Measurements from ENCODE around the gene KIFC3. TPM values are rescaled to one million over a fixed set of nuclear protein-coding genes. Genes with fewer than 3 reads are reported as not detected.

Gene KIFC3, protein sequence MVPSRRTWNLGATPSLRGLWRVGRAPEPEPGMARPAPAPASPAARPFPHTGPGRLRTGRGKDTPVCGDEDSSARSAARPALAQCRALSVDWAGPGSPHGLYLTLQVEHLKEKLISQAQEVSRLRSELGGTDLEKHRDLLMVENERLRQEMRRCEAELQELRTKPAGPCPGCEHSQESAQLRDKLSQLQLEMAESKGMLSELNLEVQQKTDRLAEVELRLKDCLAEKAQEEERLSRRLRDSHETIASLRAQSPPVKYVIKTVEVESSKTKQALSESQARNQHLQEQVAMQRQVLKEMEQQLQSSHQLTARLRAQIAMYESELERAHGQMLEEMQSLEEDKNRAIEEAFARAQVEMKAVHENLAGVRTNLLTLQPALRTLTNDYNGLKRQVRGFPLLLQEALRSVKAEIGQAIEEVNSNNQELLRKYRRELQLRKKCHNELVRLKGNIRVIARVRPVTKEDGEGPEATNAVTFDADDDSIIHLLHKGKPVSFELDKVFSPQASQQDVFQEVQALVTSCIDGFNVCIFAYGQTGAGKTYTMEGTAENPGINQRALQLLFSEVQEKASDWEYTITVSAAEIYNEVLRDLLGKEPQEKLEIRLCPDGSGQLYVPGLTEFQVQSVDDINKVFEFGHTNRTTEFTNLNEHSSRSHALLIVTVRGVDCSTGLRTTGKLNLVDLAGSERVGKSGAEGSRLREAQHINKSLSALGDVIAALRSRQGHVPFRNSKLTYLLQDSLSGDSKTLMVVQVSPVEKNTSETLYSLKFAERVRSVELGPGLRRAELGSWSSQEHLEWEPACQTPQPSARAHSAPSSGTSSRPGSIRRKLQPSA
- total RNA-seq (2022; extraction: Qiagen RNA extraction; ENCODE audit: low read depth): 103 to 185 TPM (median 173 TPM) in 5 replicates

DNA sequence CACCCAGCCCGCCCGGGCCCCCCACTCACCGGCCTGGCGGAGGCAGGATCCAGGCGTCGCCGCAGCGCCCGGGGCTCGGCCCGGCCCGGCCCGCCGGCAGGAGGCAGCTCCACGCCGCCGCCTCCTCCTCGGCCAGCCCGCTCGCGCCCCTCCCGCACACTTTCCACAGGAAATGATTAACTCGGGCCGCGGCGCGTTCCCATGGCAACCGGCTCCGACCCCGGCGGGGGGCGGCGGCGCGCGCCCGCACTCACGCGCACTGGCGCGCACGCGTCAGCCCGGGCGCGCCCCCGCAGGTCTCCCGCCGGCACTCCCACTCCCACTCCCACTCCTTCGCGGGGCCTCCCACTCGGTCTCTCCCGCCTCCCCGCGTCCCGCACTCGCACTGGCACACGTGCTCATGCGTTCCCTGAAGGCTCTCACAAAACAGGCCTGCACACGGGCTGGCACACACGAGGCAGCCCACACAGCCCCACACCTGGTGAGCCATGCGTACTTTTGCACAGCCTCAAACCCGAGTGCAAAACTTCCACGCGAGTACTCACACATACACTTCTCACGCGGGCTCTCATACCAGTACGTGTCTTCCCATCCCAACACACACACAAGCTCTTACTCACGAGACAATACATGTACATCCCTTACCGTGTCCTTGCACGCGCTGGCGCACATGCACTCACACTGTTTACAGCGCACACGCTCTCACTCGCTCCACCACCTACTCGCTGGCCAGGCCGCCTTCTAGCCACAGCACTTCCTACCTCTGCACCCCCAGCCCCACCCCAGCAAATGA lies at the start of gene KIFC3:
Gene KIFC3 (minus strand): TSS at position 151 of the 793 bp plus-strand sequence. CDS start 4,248 bp downstream, outside the sequence.

DNA sequence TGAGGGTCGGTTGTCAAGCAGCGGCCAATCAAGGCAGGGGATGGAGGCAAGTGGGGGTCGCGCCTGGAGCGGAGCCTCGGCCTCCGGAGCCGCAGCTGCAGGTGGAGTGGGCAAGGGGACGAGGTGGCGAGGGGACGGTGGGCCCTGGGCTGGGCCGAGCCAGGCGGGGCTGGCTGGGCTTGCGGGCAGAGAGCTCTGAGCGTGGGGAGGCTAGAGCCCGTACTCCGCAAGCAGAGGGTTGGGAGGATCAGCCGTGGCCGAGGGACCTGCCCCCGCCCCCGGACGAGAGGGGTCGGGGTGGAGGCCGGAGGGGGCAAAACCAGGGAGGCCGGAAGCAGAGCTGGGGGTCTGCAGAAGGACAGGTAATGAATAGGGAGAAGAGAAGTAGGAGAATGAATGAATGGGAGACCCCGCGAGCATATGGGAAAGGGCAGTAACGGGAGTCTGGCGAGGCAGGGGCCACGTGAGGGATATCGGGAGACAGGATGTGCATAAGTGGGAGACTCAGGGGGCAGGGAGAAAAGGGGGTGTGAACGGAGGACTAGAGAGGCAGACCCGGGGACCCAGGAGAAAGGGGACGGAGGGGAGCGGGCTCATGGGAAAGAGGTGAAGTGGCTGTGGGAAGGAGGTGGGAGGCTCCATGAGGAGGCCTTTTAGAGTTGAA lies 66.4 kb downstream of the KIFC3 start, which contains the start of gene KATNB1:
Gene KATNB1 (plus strand): TSS at position 16 of the 664 bp plus-strand sequence. CDS start 1,474 bp downstream, outside the sequence.

Other genes with a start within 250 kb of the KIFC3 start
- 101 to 249 TPM (median 188 TPM) in 5 replicates for gene ADGRG1, start 173.9 kb downstream of the KIFC3 start, total RNA-seq (2022; extraction: Qiagen RNA extraction; ENCODE audit: low read depth)
- gene ADGRG3, start 134.2 kb downstream of the KIFC3 start, total RNA-seq (2022; extraction: Qiagen RNA extraction; ENCODE audit: low read depth): 0.37 to 0.57 TPM (median 0.49 TPM) in 5 replicates
- 0.19 to 0.48 TPM in 2 of 5 replicates, not detected in the others for gene DRC7, start 107.7 kb downstream of the KIFC3 start, total RNA-seq (2022; extraction: Qiagen RNA extraction; ENCODE audit: low read depth)
- gene KATNB1, start 66.7 kb downstream of the KIFC3 start, total RNA-seq (2022; extraction: Qiagen RNA extraction; ENCODE audit: low read depth): 13.5 to 19.6 TPM (median 18.0 TPM) in 5 replicates
- 0.22 to 0.33 TPM (median 0.29 TPM) in 4 of 5 replicates, not detected in the other for gene CNGB1, start 168.6 kb upstream of the KIFC3 start, total RNA-seq (2022; extraction: Qiagen RNA extraction; ENCODE audit: low read depth)
- 7.6 to 18.3 TPM (median 15.5 TPM) in 5 replicates for gene ZNF319, start 198.2 kb upstream of the KIFC3 start, total RNA-seq (2022; extraction: Qiagen RNA extraction; ENCODE audit: low read depth)
- gene USB1, start 198.9 kb upstream of the KIFC3 start, total RNA-seq (2022; extraction: Qiagen RNA extraction; ENCODE audit: low read depth): 81.0 to 97.9 TPM (median 87.4 TPM) in 5 replicates
- 17.8 to 33.5 TPM (median 29.8 TPM) in 5 replicates for gene MMP15, start 223.3 kb upstream of the KIFC3 start, total RNA-seq (2022; extraction: Qiagen RNA extraction; ENCODE audit: low read depth)

All from A549 treated with ZK216348 at 1 μM for 4 hours (cell line).